ENCODE results near the gene PGM1. TPM values are rescaled to one million over a fixed set of nuclear protein-coding genes. Genes with fewer than 3 reads are reported as not detected.
A peak's percentile ranks its signal among the peaks of the same experiment; 100 is the strongest.

PGM1 gene
- total and polyA plus RNA-seq, 2 of the 13 experiments (the other 11 are each of a cell fraction or from before 2014, with no cell fraction given) = 51.6 to 105 TPM

DNA sequence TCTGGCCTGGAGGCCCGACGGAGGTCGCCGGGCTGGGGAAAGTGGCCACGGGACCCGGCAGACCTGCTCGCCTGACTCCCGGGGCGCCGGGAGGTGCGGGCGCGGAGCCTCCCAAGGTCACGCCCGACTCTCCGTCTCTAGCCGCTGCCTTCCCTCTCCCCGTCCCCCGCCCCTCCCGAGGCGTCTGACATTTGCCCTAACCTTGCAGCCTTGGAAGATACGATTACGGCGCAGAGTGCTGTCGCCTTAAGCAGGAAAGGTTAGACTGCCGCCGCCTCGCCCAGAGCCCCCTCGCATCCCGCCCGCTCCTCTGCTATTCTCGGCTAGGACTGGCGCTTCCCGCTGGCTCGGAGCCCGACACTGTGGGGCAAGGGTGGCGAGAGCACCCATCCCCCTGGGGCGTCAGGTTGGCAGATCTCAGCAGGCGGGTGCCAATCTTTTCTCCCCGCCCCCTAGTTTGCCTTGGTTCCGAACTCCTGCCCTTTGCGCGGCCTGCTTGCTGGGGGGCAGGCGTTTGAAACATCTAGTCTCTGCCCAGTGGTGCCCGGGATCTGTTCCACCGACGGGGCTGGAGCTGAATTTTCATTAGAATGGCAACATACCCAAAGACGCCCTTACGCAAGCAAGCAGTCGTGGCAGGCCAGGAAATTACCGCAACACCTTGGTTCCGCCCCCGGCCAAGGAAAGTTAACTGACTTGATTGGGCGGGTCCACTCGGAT is 835 bp downstream of the PGM1 start (continued):
- TF ChIP-seq, protein P1, sequence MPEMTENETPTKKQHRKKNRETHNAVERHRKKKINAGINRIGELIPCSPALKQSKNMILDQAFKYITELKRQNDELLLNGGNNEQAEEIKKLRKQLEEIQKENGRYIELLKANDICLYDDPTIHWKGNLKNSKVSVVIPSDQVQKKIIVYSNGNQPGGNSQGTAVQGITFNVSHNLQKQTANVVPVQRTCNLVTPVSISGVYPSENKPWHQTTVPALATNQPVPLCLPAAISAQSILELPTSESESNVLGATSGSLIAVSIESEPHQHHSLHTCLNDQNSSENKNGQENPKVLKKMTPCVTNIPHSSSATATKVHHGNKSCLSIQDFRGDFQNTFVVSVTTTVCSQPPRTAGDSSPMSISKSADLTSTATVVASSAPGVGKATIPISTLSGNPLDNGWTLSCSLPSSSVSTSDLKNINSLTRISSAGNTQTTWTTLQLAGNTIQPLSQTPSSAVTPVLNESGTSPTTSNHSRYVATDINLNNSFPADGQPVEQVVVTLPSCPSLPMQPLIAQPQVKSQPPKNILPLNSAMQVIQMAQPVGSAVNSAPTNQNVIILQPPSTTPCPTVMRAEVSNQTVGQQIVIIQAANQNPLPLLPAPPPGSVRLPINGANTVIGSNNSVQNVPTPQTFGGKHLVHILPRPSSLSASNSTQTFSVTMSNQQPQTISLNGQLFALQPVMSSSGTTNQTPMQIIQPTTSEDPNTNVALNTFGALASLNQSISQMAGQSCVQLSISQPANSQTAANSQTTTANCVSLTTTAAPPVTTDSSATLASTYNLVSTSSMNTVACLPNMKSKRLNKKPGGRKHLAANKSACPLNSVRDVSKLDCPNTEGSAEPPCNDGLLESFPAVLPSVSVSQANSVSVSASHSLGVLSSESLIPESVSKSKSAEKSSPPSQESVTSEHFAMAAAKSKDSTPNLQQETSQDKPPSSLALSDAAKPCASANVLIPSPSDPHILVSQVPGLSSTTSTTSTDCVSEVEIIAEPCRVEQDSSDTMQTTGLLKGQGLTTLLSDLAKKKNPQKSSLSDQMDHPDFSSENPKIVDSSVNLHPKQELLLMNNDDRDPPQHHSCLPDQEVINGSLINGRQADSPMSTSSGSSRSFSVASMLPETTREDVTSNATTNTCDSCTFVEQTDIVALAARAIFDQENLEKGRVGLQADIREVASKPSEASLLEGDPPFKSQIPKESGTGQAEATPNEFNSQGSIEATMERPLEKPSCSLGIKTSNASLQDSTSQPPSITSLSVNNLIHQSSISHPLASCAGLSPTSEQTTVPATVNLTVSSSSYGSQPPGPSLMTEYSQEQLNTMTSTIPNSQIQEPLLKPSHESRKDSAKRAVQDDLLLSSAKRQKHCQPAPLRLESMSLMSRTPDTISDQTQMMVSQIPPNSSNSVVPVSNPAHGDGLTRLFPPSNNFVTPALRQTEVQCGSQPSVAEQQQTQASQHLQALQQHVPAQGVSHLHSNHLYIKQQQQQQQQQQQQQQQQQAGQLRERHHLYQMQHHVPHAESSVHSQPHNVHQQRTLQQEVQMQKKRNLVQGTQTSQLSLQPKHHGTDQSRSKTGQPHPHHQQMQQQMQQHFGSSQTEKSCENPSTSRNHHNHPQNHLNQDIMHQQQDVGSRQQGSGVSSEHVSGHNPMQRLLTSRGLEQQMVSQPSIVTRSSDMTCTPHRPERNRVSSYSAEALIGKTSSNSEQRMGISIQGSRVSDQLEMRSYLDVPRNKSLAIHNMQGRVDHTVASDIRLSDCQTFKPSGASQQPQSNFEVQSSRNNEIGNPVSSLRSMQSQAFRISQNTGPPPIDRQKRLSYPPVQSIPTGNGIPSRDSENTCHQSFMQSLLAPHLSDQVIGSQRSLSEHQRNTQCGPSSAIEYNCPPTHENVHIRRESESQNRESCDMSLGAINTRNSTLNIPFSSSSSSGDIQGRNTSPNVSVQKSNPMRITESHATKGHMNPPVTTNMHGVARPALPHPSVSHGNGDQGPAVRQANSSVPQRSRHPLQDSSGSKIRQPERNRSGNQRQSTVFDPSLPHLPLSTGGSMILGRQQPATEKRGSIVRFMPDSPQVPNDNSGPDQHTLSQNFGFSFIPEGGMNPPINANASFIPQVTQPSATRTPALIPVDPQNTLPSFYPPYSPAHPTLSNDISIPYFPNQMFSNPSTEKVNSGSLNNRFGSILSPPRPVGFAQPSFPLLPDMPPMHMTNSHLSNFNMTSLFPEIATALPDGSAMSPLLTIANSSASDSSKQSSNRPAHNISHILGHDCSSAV (CRISPR knock-in tag; IDR thresholded peaks at IDR 0.05; ENCODE audit: borderline replicate concordance) = no peak
- TF ChIP-seq NCOA5 (CRISPR knock-in tag; IDR thresholded peaks at IDR 0.05) (no peak), GLI4 (CRISPR knock-in tag; IDR thresholded peaks at IDR 0.05; ENCODE audit: borderline replicate concordance) (no peak), SALL1 (CRISPR knock-in tag; IDR thresholded peaks at IDR 0.05) (no peak), IRX3 (CRISPR knock-in tag; IDR thresholded peaks at IDR 0.05; ENCODE audit: borderline replicate concordance, low read depth) (no peak), CEBPG (CRISPR knock-in tag; IDR thresholded peaks at IDR 0.05) (peak; percentile 56), NFIC (IDR thresholded peaks at IDR 0.05; ENCODE audit: low read length) (no peak), ZNF232 (CRISPR knock-in tag; IDR thresholded peaks at IDR 0.05; ENCODE audit: borderline replicate concordance) (no peak), ZNF451 (CRISPR knock-in tag; IDR thresholded peaks at IDR 0.05) (no peak), ZNF121 (CRISPR knock-in tag; IDR thresholded peaks at IDR 0.05) (no peak)
- TF ChIP-seq, protein P2, sequence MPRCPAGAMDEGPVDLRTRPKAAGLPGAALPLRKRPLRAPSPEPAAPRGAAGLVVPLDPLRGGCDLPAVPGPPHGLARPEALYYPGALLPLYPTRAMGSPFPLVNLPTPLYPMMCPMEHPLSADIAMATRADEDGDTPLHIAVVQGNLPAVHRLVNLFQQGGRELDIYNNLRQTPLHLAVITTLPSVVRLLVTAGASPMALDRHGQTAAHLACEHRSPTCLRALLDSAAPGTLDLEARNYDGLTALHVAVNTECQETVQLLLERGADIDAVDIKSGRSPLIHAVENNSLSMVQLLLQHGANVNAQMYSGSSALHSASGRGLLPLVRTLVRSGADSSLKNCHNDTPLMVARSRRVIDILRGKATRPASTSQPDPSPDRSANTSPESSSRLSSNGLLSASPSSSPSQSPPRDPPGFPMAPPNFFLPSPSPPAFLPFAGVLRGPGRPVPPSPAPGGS (CRISPR knock-in tag; IDR thresholded peaks at IDR 0.05) = no peak
- TF ChIP-seq, protein P3, sequence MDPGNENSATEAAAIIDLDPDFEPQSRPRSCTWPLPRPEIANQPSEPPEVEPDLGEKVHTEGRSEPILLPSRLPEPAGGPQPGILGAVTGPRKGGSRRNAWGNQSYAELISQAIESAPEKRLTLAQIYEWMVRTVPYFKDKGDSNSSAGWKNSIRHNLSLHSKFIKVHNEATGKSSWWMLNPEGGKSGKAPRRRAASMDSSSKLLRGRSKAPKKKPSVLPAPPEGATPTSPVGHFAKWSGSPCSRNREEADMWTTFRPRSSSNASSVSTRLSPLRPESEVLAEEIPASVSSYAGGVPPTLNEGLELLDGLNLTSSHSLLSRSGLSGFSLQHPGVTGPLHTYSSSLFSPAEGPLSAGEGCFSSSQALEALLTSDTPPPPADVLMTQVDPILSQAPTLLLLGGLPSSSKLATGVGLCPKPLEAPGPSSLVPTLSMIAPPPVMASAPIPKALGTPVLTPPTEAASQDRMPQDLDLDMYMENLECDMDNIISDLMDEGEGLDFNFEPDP (CRISPR knock-in tag; conservative IDR thresholded peaks at IDR 0.05) = no peak
- TF ChIP-seq, protein P4, sequence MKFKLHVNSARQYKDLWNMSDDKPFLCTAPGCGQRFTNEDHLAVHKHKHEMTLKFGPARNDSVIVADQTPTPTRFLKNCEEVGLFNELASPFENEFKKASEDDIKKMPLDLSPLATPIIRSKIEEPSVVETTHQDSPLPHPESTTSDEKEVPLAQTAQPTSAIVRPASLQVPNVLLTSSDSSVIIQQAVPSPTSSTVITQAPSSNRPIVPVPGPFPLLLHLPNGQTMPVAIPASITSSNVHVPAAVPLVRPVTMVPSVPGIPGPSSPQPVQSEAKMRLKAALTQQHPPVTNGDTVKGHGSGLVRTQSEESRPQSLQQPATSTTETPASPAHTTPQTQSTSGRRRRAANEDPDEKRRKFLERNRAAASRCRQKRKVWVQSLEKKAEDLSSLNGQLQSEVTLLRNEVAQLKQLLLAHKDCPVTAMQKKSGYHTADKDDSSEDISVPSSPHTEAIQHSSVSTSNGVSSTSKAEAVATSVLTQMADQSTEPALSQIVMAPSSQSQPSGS (CRISPR knock-in tag; IDR thresholded peaks at IDR 0.05) = no peak
- TF ChIP-seq, protein P5, sequence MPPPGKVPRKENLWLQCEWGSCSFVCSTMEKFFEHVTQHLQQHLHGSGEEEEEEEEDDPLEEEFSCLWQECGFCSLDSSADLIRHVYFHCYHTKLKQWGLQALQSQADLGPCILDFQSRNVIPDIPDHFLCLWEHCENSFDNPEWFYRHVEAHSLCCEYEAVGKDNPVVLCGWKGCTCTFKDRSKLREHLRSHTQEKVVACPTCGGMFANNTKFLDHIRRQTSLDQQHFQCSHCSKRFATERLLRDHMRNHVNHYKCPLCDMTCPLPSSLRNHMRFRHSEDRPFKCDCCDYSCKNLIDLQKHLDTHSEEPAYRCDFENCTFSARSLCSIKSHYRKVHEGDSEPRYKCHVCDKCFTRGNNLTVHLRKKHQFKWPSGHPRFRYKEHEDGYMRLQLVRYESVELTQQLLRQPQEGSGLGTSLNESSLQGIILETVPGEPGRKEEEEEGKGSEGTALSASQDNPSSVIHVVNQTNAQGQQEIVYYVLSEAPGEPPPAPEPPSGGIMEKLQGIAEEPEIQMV (CRISPR knock-in tag; IDR thresholded peaks at IDR 0.05; ENCODE audit: low read depth) = 0 out of 2 replicates have a peak, but pooled peaks have one; percentile 28

All from HepG2 (cell line).